SU-DHL-6 (cell line): ENCODE data around the gene XRN2.

Experiments used
- H2AFZ ChIP-seq: fragments of 200-600 bp; sonication (generic); 2 replicates; pipeline ENCODE4 v1.6.1; 2014; ENCODE audit warnings: low read depth, mild to moderate bottlenecking, moderate library complexity, mixed read lengths, antibody characterized with exemption, low read length; ENCODE audit not compliant: severe bottlenecking
- H3F3A ChIP-seq: fragments of 200-600 bp; shearing (Covaris generic); 2 replicates; pipeline ENCODE4 v1.6.0; 2016; ENCODE audit warnings: antibody characterized with exemption, mild to moderate bottlenecking; ENCODE audit not compliant: insufficient read depth
- H3K27ac ChIP-seq: fragments of 200-600 bp; sonication (generic); 2 replicates; pipeline ENCODE4 v1.5.1; 2016; ENCODE audit warnings: low read depth, mild to moderate bottlenecking, low read length, moderate library complexity, mixed read lengths
- H3K27me3 ChIP-seq: fragments of 200-600 bp; sonication (generic), shearing (Covaris generic); 2 replicates; pipeline ENCODE4 v1.6.0; 2014; ENCODE audit warnings: mild to moderate bottlenecking, low read length
- H3K36me3 ChIP-seq: fragments of 200-600 bp; sonication (generic); 2 replicates; pipeline ENCODE4 v1.6.1; 2014; ENCODE audit warnings: mild to moderate bottlenecking, low read length, mixed read lengths
- H3K4me2 ChIP-seq: fragments of 300-600, 200-600 bp; shearing (Covaris generic), sonication (generic); 2 replicates; pipeline ENCODE4 v1.6.0; 2014; ENCODE audit warnings: low read length, low read depth, mild to moderate bottlenecking; ENCODE audit not compliant: poor library complexity, severe bottlenecking
- H3K4me3 ChIP-seq: fragments of 200-600 bp; sonication (generic); 2 replicates; pipeline ENCODE4 v1.5.1; 2014; ENCODE audit warnings: antibody characterized with exemption, low read length, mild to moderate bottlenecking, mixed read lengths; ENCODE audit not compliant: insufficient read depth, poor library complexity, severe bottlenecking
- H3K79me2 ChIP-seq: fragments of 200-600 bp; sonication (generic); 2 replicates; pipeline ENCODE4 v1.6.1; 2014; ENCODE audit warnings: mild to moderate bottlenecking, low read length, moderate library complexity; ENCODE audit not compliant: insufficient read depth
- H3K9ac ChIP-seq: fragments of 200-600 bp; sonication (generic); 2 replicates; pipeline ENCODE4 v1.7.0; 2014; ENCODE audit warnings: mild to moderate bottlenecking, low read length
- H3K9me2 ChIP-seq: fragments of 200-600 bp; sonication (generic); replicated peaks from 2 replicates; pipeline ENCODE4 v1.6.1; 2014; ENCODE audit warnings: low read length; ENCODE audit not compliant: insufficient read depth
- H3K9me3 ChIP-seq: fragments of 200-600 bp; sonication (generic); 2 replicates; pipeline ENCODE4 v1.6.1; 2014; ENCODE audit warnings: low read length, mixed read lengths; ENCODE audit not compliant: insufficient read depth
- H4K20me1 ChIP-seq: fragments of 200-600 bp; sonication (generic); 2 replicates; pipeline ENCODE4 v1.6.1; 2014; ENCODE audit warnings: low read depth, mild to moderate bottlenecking, antibody characterized with exemption, low read length, moderate library complexity, mixed read lengths
- EZH2phosphoT487 ChIP-seq: fragments of 200-600 bp; sonication (generic), shearing (Covaris generic); conservative IDR thresholded peaks from 2 replicates; pipeline ENCODE4 v1.6.1; 2018; ENCODE audit warnings: mild to moderate bottlenecking, antibody characterized with exemption, low read length, moderate library complexity, mixed read lengths
- TF ChIP-seq, protein P1 (sequence below): fragments of 200-600 bp; sonication (generic); IDR thresholded peaks from one replicate; pipeline ENCODE4 v1.5.1; 2017; ENCODE audit warnings: antibody characterized with exemption, mild to moderate bottlenecking, low read length, moderate library complexity; ENCODE audit not compliant: insufficient read depth, poor library complexity, severe bottlenecking

The XRN2 gene

GRCh38 chr20:21312813-21313474 is 9.8 kb downstream of the XRN2 start:
- TF ChIP-seq, protein P1, sequence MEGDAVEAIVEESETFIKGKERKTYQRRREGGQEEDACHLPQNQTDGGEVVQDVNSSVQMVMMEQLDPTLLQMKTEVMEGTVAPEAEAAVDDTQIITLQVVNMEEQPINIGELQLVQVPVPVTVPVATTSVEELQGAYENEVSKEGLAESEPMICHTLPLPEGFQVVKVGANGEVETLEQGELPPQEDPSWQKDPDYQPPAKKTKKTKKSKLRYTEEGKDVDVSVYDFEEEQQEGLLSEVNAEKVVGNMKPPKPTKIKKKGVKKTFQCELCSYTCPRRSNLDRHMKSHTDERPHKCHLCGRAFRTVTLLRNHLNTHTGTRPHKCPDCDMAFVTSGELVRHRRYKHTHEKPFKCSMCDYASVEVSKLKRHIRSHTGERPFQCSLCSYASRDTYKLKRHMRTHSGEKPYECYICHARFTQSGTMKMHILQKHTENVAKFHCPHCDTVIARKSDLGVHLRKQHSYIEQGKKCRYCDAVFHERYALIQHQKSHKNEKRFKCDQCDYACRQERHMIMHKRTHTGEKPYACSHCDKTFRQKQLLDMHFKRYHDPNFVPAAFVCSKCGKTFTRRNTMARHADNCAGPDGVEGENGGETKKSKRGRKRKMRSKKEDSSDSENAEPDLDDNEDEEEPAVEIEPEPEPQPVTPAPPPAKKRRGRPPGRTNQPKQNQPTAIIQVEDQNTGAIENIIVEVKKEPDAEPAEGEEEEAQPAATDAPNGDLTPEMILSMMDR: no peak
- no peak for TF ChIP-seq EZH2phosphoT487
- Histone ChIP-seq H3K27me3 (no peaks in the 10 kb centered on the region), H3K79me2 (peaks cover 100% of the 10 kb centered on the region), H3F3A (no peaks in the 10 kb centered on the region; the same call in 1 of the 2 replicates), H3K9me2 (no peaks in the 10 kb centered on the region), H3K36me3 (peaks cover 12% of the 10 kb centered on the region), H3K4me3 (no peak overlapping the region), H4K20me1 (peaks cover 54% of the 10 kb centered on the region), H3K9me3 (0 out of 2 replicates have a peak, but pooled peaks cover 3% of the 10 kb centered on the region), H3K27ac (no peak overlapping the region), H3K9ac (no peak overlapping the region), H3K4me2 (no peak overlapping the region), H2AFZ (no peak overlapping the region)

- Histone ChIP-seq H3K27me3 (no peaks in the 10 kb centered on the region), H3K9me2 (no peaks in the 10 kb centered on the region), H3F3A (no peaks in the 10 kb centered on the region), H3K36me3 (no peaks in the 10 kb centered on the region), H3K9me3 (no peaks in the 10 kb centered on the region), H4K20me1 (peaks cover 54% of the 10 kb centered on the region), H2AFZ (no peak overlapping the region), H3K27ac (no peak overlapping the region), H3K4me3 (no peak overlapping the region), H3K9ac (no peak overlapping the region), H3K79me2 (peaks cover 100% of the 10 kb centered on the region), H3K4me2 (no peak overlapping the region)
- no peak for TF ChIP-seq EZH2phosphoT487
- TF ChIP-seq, protein P1: no peak
Measured at GRCh38 chr20:21315138-21315537, 12.0 kb downstream of the XRN2 start.

- no peak overlapping the region for H2AFZ ChIP-seq
- no peaks in the 10 kb centered on the region for H3K9me2 ChIP-seq
- H3K4me2 ChIP-seq: no peak overlapping the region
- H3K36me3 ChIP-seq: no peaks in the 10 kb centered on the region
- H3K27me3 ChIP-seq: no peaks in the 10 kb centered on the region
- peaks cover 60% of the 10 kb centered on the region for H4K20me1 ChIP-seq
- H3K4me3 ChIP-seq: no peak overlapping the region
- no peaks in the 10 kb centered on the region for H3F3A ChIP-seq
- H3K27ac ChIP-seq: no peak overlapping the region
- no peaks in the 10 kb centered on the region for H3K9me3 ChIP-seq
- peaks cover 100% of the 10 kb centered on the region for H3K79me2 ChIP-seq
- H3K9ac ChIP-seq: no peak overlapping the region
- TF ChIP-seq, protein P1: no peak
- TF ChIP-seq EZH2phosphoT487: no peak
Measured at GRCh38 chr20:21322083-21322710, 19.1 kb downstream of the XRN2 start.
